ENCODE measurements around the gene HESX1. TPM values are rescaled to one million over a fixed set of nuclear protein-coding genes. Genes with fewer than 3 reads are reported as not detected.

The HESX1 gene
- total and polyA plus RNA-seq, 2 of the 8 experiments (the other 6 are each of a cell fraction or from before 2014, with no cell fraction given) = 7.1 to 12.0 TPM

GRCh38 chr3:57168151-57168550, 31.6 kb downstream of the HESX1 start:
- Histone ChIP-seq H2AK5ac (ENCODE audit: low read depth, low read length) (no peak overlapping the region), H2BK5ac (ENCODE audit: low read depth, low read length) (no peak overlapping the region), H2BK15ac (ENCODE audit: low read length) (no peak overlapping the region; the same call in 1 of the 2 replicates), H4K5ac (ENCODE audit: insufficient read length, low read depth, low read length) (no peak overlapping the region), H3K14ac (ENCODE audit: insufficient read length) (no peak overlapping the region), H4K91ac (replicated peaks; ENCODE audit: insufficient read length, low read length) (no peak overlapping the region), H2BK20ac (ENCODE audit: low read length) (peak overlapping the region; percentile 83; the same call in 1 of the 2 replicates), H3K4me2 (ENCODE audit: insufficient read depth in 1 of 2, low read depth in 2 of 2, low read length in 2 of 2) (no peak overlapping the region), H2BK120ac (replicated peaks; ENCODE audit: low read depth, low read length) (no peak overlapping the region), H3K27me3 (replicated peaks in 1 of 4; ENCODE audit: control insufficient read depth in 3 of 4, extremely low read depth in 1 of 4, insufficient read depth in 3 of 4, low read length in 3 of 4) (peaks cover 1 to 15% (median 14%) of the 10 kb centered on the region in 4 experiments), H3K27ac (ENCODE audit: low read depth, low read length) (no peak overlapping the region), H3K23me2 (ENCODE audit: low read depth, low read length) (peaks cover 13% of the 10 kb centered on the region), H3K4me1 (replicated peaks in 1 of 4; ENCODE audit: control insufficient read depth in 3 of 4, insufficient read depth in 4 of 4, low read length in 3 of 4) (peaks cover 5 to 14% (median 10%) of the 10 kb centered on the region in 4 experiments), H3K23ac (ENCODE audit: insufficient read length) (no peak overlapping the region), H3K9me3 (ENCODE audit: insufficient read depth in 2 of 2, low read depth in 1 of 2, low read length in 1 of 2) (no peaks in the 10 kb centered on the region), H2AFZ (ENCODE audit: low read length) (no peak overlapping the region), H3K56ac (replicated peaks; ENCODE audit: insufficient read length, low read depth, low read length) (no peak overlapping the region), H3K4ac (replicated peaks; ENCODE audit: insufficient read length, low read depth, low read length) (no peak overlapping the region), H4K8ac (ENCODE audit: extremely low read depth, insufficient read depth, low read length) (no peak overlapping the region), H3K9ac (replicated peaks in 1 of 4; ENCODE audit: extremely low read depth in 1 of 4, low read depth in 3 of 4, low read length in 3 of 4) (peak overlapping the region in 1 of 4 experiments; percentile 3; a peak in 1 of 7 replicates), H2BK12ac (ENCODE audit: low read depth, low read length) (peak overlapping the region; percentile 4; the same call in 1 of the 2 replicates), H3K36me3 (ENCODE audit: control insufficient read depth in 2 of 4, insufficient read depth in 4 of 4, low read length in 3 of 4) (no peaks in the 10 kb centered on the region), H3K79me2 (ENCODE audit: control insufficient read depth in 1 of 2, insufficient read depth in 2 of 2, low read length in 2 of 2) (peaks cover 0 to 11% of the 10 kb centered on the region in 2 experiments; a peak in 2 of 4 replicates), H3K79me1 (ENCODE audit: low read depth, low read length) (no peaks in the 10 kb centered on the region), H3K18ac (ENCODE audit: extremely low read depth, low read length) (no peak overlapping the region), H4K20me1 (replicated peaks in 1 of 2; ENCODE audit: control insufficient read depth in 1 of 2, insufficient read depth in 2 of 2, low read length in 2 of 2) (peaks cover 0 to 6% of the 10 kb centered on the region in 2 experiments), H3K4me3 (ENCODE audit: extremely low read depth in 1 of 4, insufficient read depth in 2 of 4, low read depth in 3 of 4, low read length in 4 of 4) (no peak overlapping the region)
- FAIRE-seq = no peak
- ChIA-PET POLR2A (ENCODE audit: partially characterized antibody) (interaction anchor here (1.1 to 1.3 kb wide), 2 partner anchors 30 to 58 kb away, joined by 3 read pairs; no protein-coding TSS in a partner anchor), CTCF (ENCODE audit: partially characterized antibody) (interaction anchor here (1.9 to 6.6 kb wide), 5 partner anchors 8 to 69 kb away, joined by 6 to 64 read pairs (median 23); partner anchors contain the start of gene APPL1)
- WGBS, 2 experiments (ENCODE audit: extremely low coverage in 1 of 2, insufficient coverage in 1 of 2, insufficient read length in 1 of 2, insufficient replicate concordance in 2 of 2, low coverage in 1 of 2, low lambda C conversion rate in 2 of 2, missing lambda C conversion rate in 1 of 2) = 83% methylated on average over 2 of the region's 2 CpGs; no CpG with 5 or more reads in 1 of the 2 experiments
- DNase-seq (ENCODE audit: low read depth in 1 of 2, low spot score in 2 of 2) = no peak
- no peak for TF ChIP-seq PHF8 (conservative IDR thresholded peaks at IDR 0.05; ENCODE audit: low read depth, low read length)
- TF ChIP-seq KDM1A (IDR thresholded peaks at IDR 0.05; ENCODE audit: borderline replicate concordance, low read length) = no peak
- no peak for TF ChIP-seq SP2 (IDR thresholded peaks at IDR 0.05; ENCODE audit: low read length)
- no peak for TF ChIP-seq TCF12 (IDR thresholded peaks at IDR 0.05; ENCODE audit: low read depth, low read length)
- no peak for TF ChIP-seq CBX5 (IDR thresholded peaks at IDR 0.05; ENCODE audit: low read depth, low read length)
- no peak for TF ChIP-seq EZH2 (IDR thresholded peaks at IDR 0.05; ENCODE audit: low read depth, low read length, severe bottlenecking)
- no peak for TF ChIP-seq SIN3A (conservative IDR thresholded peaks at IDR 0.05 in 1 of 2, IDR thresholded peaks at IDR 0.05 in 1 of 2; ENCODE audit: low read depth in 1 of 2, low read length in 2 of 2)
- no peak for TF ChIP-seq ZNF274 (IDR thresholded peaks at IDR 0.05; ENCODE audit: borderline replicate concordance, extremely low read depth, low read length)
- TF ChIP-seq ASH2L (IDR thresholded peaks at IDR 0.05; ENCODE audit: low read length) = no peak
- no peak for TF ChIP-seq ATF2 (IDR thresholded peaks at IDR 0.05; ENCODE audit: low read length)
- no peak for TF ChIP-seq KDM5A (IDR thresholded peaks at IDR 0.05; ENCODE audit: low read length)
- TF ChIP-seq SP1 (IDR thresholded peaks at IDR 0.05; ENCODE audit: low read depth, low read length) = no peak

Measured in H1 (cell line).